SU-DHL-6 (cell line): Measurements from ENCODE around the gene AGPAT3.

ENCODE experiments used
- EZH2phosphoT487 ChIP-seq: fragments of 200-600 bp; sonication (generic), shearing (Covaris generic); conservative IDR thresholded peaks from 2 replicates; pipeline ENCODE4 v1.6.1; 2018; ENCODE audit warnings: mild to moderate bottlenecking, antibody characterized with exemption, low read length, moderate library complexity, mixed read lengths
- TF ChIP-seq, protein P1 (sequence below): fragments of 200-600 bp; sonication (generic); IDR thresholded peaks from one replicate; pipeline ENCODE4 v1.5.1; 2017; ENCODE audit warnings: antibody characterized with exemption, mild to moderate bottlenecking, low read length, moderate library complexity; ENCODE audit not compliant: insufficient read depth, poor library complexity, severe bottlenecking

- TF ChIP-seq, protein P1, sequence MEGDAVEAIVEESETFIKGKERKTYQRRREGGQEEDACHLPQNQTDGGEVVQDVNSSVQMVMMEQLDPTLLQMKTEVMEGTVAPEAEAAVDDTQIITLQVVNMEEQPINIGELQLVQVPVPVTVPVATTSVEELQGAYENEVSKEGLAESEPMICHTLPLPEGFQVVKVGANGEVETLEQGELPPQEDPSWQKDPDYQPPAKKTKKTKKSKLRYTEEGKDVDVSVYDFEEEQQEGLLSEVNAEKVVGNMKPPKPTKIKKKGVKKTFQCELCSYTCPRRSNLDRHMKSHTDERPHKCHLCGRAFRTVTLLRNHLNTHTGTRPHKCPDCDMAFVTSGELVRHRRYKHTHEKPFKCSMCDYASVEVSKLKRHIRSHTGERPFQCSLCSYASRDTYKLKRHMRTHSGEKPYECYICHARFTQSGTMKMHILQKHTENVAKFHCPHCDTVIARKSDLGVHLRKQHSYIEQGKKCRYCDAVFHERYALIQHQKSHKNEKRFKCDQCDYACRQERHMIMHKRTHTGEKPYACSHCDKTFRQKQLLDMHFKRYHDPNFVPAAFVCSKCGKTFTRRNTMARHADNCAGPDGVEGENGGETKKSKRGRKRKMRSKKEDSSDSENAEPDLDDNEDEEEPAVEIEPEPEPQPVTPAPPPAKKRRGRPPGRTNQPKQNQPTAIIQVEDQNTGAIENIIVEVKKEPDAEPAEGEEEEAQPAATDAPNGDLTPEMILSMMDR = no peak
- TF ChIP-seq EZH2phosphoT487 = no peak
Observed at GRCh38 chr21:43973634-43973955, 108.6 kb downstream of the AGPAT3 start.
